ENCODE data around the gene TNFAIP8L1. TPM values are rescaled to one million over a fixed set of nuclear protein-coding genes. Genes with fewer than 3 reads are reported as not detected.

TNFAIP8L1 gene
- total RNA-seq, 2 donors from 2014 or later, result 4.0 to 6.2 TPM

DNA sequence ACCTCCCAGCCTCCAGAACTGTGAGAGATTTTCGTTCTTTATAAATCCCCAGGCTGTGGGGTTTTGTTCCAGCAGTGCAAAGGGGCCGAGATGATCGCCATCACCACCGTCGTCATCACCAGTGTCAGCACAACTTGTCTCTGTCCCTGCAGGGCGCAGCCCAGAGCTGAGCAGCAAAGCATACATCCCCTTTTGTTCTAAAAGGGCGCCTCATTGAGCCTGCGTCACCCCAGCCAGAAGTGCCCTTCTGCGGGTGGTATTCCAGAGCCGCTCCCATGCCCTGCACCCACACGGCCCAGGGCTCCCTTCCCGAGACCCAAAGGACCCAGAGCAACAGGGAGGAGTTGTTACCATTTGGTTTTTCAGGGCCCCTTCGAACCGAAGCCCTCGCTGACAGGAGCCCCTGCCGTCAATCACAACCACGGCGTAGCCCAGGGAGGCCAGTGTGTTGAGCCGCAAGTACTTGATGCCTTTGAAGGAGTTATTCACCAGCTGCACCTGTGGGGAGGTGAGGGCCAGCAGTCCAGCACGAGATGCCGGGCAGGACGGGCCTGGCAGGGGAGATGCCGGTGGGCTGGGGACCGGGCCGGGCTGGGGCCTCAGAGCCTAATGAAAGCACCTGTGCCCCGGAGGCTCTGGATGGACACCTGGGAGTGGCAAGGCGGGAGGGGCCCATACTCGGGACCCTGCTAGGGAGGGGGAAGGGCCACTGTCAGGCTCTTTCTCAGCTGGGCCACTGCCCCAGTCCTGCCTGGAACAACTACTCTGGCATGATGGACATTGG, 45.2 kb downstream of the TNFAIP8L1 start:
- intact Hi-C loops (cut with DNase I), result no loop called here
- H3K27ac ChIP-seq, result no peak overlapping the region
- H3K9me3 ChIP-seq, result no peaks in the 10 kb centered on the region
- peaks cover 11 to 29% of the 10 kb centered on the region in 2 donors for H3K36me3 ChIP-seq
- WGBS, result 89% methylated on average over 28 of the region's 28 CpGs
- no peaks in the 10 kb centered on the region for H3K4me1 ChIP-seq (replicated peaks)
- TF ChIP-seq, protein P1, sequence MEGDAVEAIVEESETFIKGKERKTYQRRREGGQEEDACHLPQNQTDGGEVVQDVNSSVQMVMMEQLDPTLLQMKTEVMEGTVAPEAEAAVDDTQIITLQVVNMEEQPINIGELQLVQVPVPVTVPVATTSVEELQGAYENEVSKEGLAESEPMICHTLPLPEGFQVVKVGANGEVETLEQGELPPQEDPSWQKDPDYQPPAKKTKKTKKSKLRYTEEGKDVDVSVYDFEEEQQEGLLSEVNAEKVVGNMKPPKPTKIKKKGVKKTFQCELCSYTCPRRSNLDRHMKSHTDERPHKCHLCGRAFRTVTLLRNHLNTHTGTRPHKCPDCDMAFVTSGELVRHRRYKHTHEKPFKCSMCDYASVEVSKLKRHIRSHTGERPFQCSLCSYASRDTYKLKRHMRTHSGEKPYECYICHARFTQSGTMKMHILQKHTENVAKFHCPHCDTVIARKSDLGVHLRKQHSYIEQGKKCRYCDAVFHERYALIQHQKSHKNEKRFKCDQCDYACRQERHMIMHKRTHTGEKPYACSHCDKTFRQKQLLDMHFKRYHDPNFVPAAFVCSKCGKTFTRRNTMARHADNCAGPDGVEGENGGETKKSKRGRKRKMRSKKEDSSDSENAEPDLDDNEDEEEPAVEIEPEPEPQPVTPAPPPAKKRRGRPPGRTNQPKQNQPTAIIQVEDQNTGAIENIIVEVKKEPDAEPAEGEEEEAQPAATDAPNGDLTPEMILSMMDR (IDR thresholded peaks at IDR 0.05), result no peak
- TF ChIP-seq POLR2AphosphoS5 (IDR thresholded peaks at IDR 0.05), result no peak
- H3K4me3 ChIP-seq, result no peak overlapping the region
- H3K27me3 ChIP-seq (replicated peaks; ENCODE audit: insufficient read depth), result no peaks in the 10 kb centered on the region
- no peak for DNase-seq (ENCODE audit: low spot score)

DNA sequence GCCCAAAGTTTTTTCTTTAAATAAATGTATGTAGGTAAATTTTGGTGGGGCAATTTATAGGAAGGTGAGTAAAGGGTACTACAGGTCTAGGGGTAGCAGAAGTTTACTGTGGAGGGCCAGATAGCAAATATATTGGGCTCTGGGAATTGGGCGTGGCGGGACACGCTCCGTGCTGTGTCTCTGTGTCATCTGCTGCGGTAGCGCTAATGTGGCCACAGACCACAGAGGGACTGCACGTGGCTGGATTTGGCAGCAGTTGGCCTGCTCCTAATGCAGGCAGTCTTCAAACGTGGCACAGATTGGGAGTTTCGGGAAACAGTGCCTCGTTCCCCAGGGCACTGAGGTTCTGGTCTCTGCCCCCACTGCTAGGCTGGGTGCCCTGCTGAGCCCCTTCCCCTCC, 47.4 kb downstream of the TNFAIP8L1 start:
- Histone ChIP-seq H3K9me3 (no peaks in the 10 kb centered on the region), H3K27ac (no peak overlapping the region), H3K4me1 (replicated peaks) (no peaks in the 10 kb centered on the region), H3K36me3 (peaks cover 17 to 27% of the 10 kb centered on the region in 2 donors), H3K4me3 (no peak overlapping the region), H3K27me3 (replicated peaks; ENCODE audit: insufficient read depth) (no peaks in the 10 kb centered on the region)
- intact Hi-C loops (cut with DNase I), result no loop called here
- no peak for TF ChIP-seq POLR2A (IDR thresholded peaks at IDR 0.05)
- TF ChIP-seq, protein P1 (IDR thresholded peaks at IDR 0.05), result no peak
- TF ChIP-seq POLR2AphosphoS5 (IDR thresholded peaks at IDR 0.05), result no peak
- DNase-seq (ENCODE audit: low spot score), result no peak
- WGBS, result 92% methylated on average over 10 of the region's 10 CpGs

DNA sequence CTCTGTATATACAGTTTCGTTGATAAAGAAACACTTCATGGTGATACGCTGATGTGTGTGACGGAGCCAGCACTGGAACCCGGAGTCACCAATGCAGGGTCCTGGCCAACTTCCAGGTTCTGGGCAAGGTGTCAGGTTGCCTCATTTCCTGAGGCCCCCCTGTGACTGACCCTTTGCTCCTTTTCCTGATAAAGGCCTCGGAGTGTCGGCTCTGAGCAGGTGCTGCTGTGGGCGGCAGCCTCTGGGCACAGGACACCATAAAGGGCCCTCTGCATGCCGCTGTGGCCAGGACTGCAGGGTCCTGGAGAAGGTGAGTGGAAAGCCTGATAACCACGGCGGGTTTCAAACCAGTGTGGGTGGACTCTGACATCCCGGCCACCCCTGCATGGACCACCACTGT, 48.1 kb downstream of the TNFAIP8L1 start:
- Histone ChIP-seq H3K9me3 (no peaks in the 10 kb centered on the region), H3K27ac (no peak overlapping the region), H3K27me3 (replicated peaks; ENCODE audit: insufficient read depth) (no peaks in the 10 kb centered on the region), H3K36me3 (peaks cover 18 to 29% of the 10 kb centered on the region in 2 donors), H3K4me1 (replicated peaks) (no peaks in the 10 kb centered on the region), H3K4me3 (no peak overlapping the region)
- TF ChIP-seq, protein P1 (IDR thresholded peaks at IDR 0.05), result no peak
- TF ChIP-seq POLR2AphosphoS5 (IDR thresholded peaks at IDR 0.05), result no peak
- TF ChIP-seq POLR2A (IDR thresholded peaks at IDR 0.05), result no peak
- WGBS, result 79% methylated on average over 11 of the region's 11 CpGs
- no peak for DNase-seq (ENCODE audit: low spot score)
- intact Hi-C loops (cut with DNase I), result no loop called here

DNA sequence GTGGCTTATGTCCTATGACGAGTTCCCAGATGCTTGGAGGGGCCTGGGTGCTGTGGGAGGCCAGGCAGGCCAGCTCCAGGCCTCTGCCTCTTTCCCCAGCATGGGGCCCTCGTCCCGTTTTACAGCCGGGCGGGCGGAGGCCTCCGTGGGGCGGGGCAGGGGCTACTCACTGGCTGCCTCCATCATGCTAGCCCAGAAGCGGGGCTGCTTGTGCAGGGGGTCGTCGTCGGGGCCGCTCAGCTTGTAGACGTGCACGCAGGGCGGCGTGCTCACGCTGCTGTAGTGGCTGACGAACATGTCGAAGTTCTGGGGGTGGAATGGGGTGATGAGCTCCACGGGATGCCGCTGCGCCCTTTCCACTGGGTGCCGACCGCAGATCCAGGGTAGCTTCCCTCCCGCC, 49.3 kb downstream of the TNFAIP8L1 start:
- Histone ChIP-seq H3K27ac (no peak overlapping the region), H3K27me3 (replicated peaks; ENCODE audit: insufficient read depth) (no peaks in the 10 kb centered on the region), H3K4me3 (no peak overlapping the region), H3K4me1 (replicated peaks) (no peaks in the 10 kb centered on the region), H3K9me3 (no peaks in the 10 kb centered on the region), H3K36me3 (peaks cover 22 to 24% of the 10 kb centered on the region in 2 donors)
- TF ChIP-seq POLR2A (IDR thresholded peaks at IDR 0.05) (no peak), POLR2AphosphoS5 (IDR thresholded peaks at IDR 0.05) (no peak)
- TF ChIP-seq, protein P1 (IDR thresholded peaks at IDR 0.05), result no peak
- WGBS, result 80% methylated on average over 25 of the region's 26 CpGs
- DNase-seq (ENCODE audit: low spot score), result no peak
- intact Hi-C loops (cut with DNase I), result no loop called here

DNA sequence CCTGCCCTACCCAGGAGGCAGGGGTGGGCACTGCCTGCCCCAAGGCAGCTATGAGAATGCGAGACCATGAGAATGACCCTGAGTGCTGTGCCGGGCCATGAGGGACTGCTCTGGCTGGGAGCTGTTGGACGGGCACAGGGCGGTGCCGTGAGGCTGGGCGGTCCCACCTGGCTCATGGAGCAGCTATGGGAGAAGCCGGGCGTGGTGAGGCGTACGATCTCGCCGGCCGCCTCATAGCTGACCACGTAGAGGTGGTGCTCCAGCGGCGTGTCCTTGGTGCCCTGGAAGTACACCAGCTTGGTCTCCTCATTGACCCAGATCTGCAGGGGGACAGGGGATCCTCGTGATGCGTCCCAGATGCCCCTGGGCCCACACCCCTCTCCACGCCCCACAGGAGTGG, 50.1 kb downstream of the TNFAIP8L1 start:
- no peaks in the 10 kb centered on the region for H3K4me1 ChIP-seq (replicated peaks)
- no peak overlapping the region for H3K27ac ChIP-seq
- peaks cover 22 to 24% of the 10 kb centered on the region in 2 donors for H3K36me3 ChIP-seq
- intact Hi-C loops (cut with DNase I), result no loop called here
- no peak for DNase-seq (ENCODE audit: low spot score)
- H3K27me3 ChIP-seq (replicated peaks; ENCODE audit: insufficient read depth), result no peaks in the 10 kb centered on the region
- WGBS, result 90% methylated on average over 8 of the region's 19 CpGs
- TF ChIP-seq, protein P1 (IDR thresholded peaks at IDR 0.05), result no peak
- TF ChIP-seq POLR2A (IDR thresholded peaks at IDR 0.05) (no peak), POLR2AphosphoS5 (IDR thresholded peaks at IDR 0.05) (no peak)
- H3K4me3 ChIP-seq, result no peak overlapping the region
- no peaks in the 10 kb centered on the region for H3K9me3 ChIP-seq
